Measurements from ENCODE around the gene FER. TPM values are rescaled to one million over a fixed set of nuclear protein-coding genes. Genes with fewer than 3 reads are reported as not detected.
"Not testable (repeated sequence)": the region's sequence is repeated elsewhere in the genome, so short reads cannot be mapped to it uniquely, and the experiment has no call there.

Gene FER
- total RNA-seq, 1 donor: 36.6 TPM

GRCh38 chr5:108762660-108763059 lies 15.0 kb downstream of the FER start:
- no peaks in the 10 kb centered on the region for H3K27me3 ChIP-seq (ENCODE audit: insufficient read depth, low read length)
- no peak overlapping the region for H3K4me2 ChIP-seq (ENCODE audit: insufficient read depth, low read length)
- no peak overlapping the region for H2AFZ ChIP-seq (ENCODE audit: low read length)
- no peaks in the 10 kb centered on the region for H4K20me1 ChIP-seq (ENCODE audit: insufficient read depth, low read length)
- H3K79me2 ChIP-seq (ENCODE audit: insufficient read depth, low read length): peaks cover 73% of the 10 kb centered on the region
- no peak overlapping the region for H3K27ac ChIP-seq (ENCODE audit: low read depth, low read length)
- H3K36me3 ChIP-seq (ENCODE audit: insufficient read depth, low read length): no peaks in the 10 kb centered on the region
- no peak for TF ChIP-seq CTCF (IDR thresholded peaks at IDR 0.05; ENCODE audit: extremely low read depth, low read depth, low read length)
- no peaks in the 10 kb centered on the region for H3K9me3 ChIP-seq (ENCODE audit: low read depth, low read length)
- no peak overlapping the region for H3K4me3 ChIP-seq (ENCODE audit: insufficient read depth, low read length)
- H3K4me1 ChIP-seq (ENCODE audit: insufficient read depth, low read length): no peaks in the 10 kb centered on the region
- no peak for DNase-seq (ENCODE audit: insufficient read length, low spot score, missing footprints)

GRCh38 chr5:108763222-108763916 lies 15.7 kb downstream of the FER start:
- H3K79me2 ChIP-seq (ENCODE audit: insufficient read depth, low read length): peaks cover 72% of the 10 kb centered on the region
- H3K27me3 ChIP-seq (ENCODE audit: insufficient read depth, low read length): no peaks in the 10 kb centered on the region
- no peaks in the 10 kb centered on the region for H3K9me3 ChIP-seq (ENCODE audit: low read depth, low read length)

DNA sequence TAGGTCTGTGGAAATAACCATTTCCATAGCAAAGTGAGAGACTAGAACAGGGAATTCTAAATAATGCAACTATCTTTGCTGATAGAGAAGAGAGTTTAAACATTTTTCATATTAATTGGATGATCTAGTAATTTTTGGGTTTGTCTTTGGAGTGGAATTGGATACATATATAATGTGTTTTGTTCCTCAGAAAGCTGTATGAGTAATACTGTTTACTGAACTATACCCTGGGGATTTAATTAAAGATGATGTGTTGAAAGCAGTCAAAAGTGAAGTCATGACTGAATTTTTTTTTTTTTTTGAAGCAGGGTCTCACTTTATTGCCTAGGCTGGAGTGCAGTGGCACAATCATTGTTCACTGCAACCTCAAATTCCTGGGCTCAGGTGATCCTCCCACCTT lies 17.9 kb downstream of the FER start:
- H3K9me3 ChIP-seq (ENCODE audit: low read depth, low read length): no peaks in the 10 kb centered on the region
- no peak for TF ChIP-seq CTCF (IDR thresholded peaks at IDR 0.05; ENCODE audit: extremely low read depth, low read depth, low read length)
- H3K4me2 ChIP-seq (ENCODE audit: insufficient read depth, low read length): no peak overlapping the region
- DNase-seq (ENCODE audit: insufficient read length, low spot score, missing footprints): no peak
- no peak overlapping the region for H2AFZ ChIP-seq (ENCODE audit: low read length)
- no peaks in the 10 kb centered on the region for H3K36me3 ChIP-seq (ENCODE audit: insufficient read depth, low read length)
- no peaks in the 10 kb centered on the region for H3K4me1 ChIP-seq (ENCODE audit: insufficient read depth, low read length)
- H4K20me1 ChIP-seq (ENCODE audit: insufficient read depth, low read length): no peaks in the 10 kb centered on the region
- no peaks in the 10 kb centered on the region for H3K27me3 ChIP-seq (ENCODE audit: insufficient read depth, low read length)
- no peak overlapping the region for H3K4me3 ChIP-seq (ENCODE audit: insufficient read depth, low read length)
- peaks cover 58% of the 10 kb centered on the region for H3K79me2 ChIP-seq (ENCODE audit: insufficient read depth, low read length)
- H3K27ac ChIP-seq (ENCODE audit: low read depth, low read length): no peak overlapping the region

More at GRCh38 chr5:108763222-108763916, 15.7 kb downstream of the FER start:
- Histone ChIP-seq H3K4me1 (ENCODE audit: insufficient read depth, low read length) (no peaks in the 10 kb centered on the region), H3K4me2 (ENCODE audit: insufficient read depth, low read length) (no peak overlapping the region), H3K36me3 (ENCODE audit: insufficient read depth, low read length) (no peaks in the 10 kb centered on the region), H4K20me1 (ENCODE audit: insufficient read depth, low read length) (no peaks in the 10 kb centered on the region), H3K27ac (ENCODE audit: low read depth, low read length) (no peak overlapping the region), H3K4me3 (ENCODE audit: insufficient read depth, low read length) (no peak overlapping the region), H2AFZ (ENCODE audit: low read length) (no peak overlapping the region)
- DNase-seq (ENCODE audit: insufficient read length, low spot score, missing footprints): no peak
- TF ChIP-seq CTCF (IDR thresholded peaks at IDR 0.05; ENCODE audit: extremely low read depth, low read depth, low read length): no peak

GRCh38 chr5:108766916-108767315 lies 19.2 kb downstream of the FER start:
- H3K4me1 ChIP-seq (ENCODE audit: insufficient read depth, low read length); H3K4me3 ChIP-seq (ENCODE audit: insufficient read depth, low read length); H3K4me2 ChIP-seq (ENCODE audit: insufficient read depth, low read length); H4K20me1 ChIP-seq (ENCODE audit: insufficient read depth, low read length); H3K9me3 ChIP-seq (ENCODE audit: low read depth, low read length); H2AFZ ChIP-seq (ENCODE audit: low read length); DNase-seq (ENCODE audit: insufficient read length, low spot score, missing footprints); H3K27ac ChIP-seq (ENCODE audit: low read depth, low read length); H3K36me3 ChIP-seq (ENCODE audit: insufficient read depth, low read length); H3K27me3 ChIP-seq (ENCODE audit: insufficient read depth, low read length): not testable (repeated sequence)
- H3K79me2 ChIP-seq (ENCODE audit: insufficient read depth, low read length): peaks cover 55% of the 10 kb centered on the region
